Colonic mucosa (tissue), 4 donors: ENCODE measurements around the gene RYR2. TPM values are rescaled to one million over a fixed set of nuclear protein-coding genes. Genes with fewer than 3 reads are reported as not detected.

Experiments
- DNase-seq: peaks from one replicate; pipeline ENCODE4 v3.0.0-alpha.2; 2020
- H3K27ac ChIP-seq: fragments of 200-600 bp; one replicate; pipeline ENCODE4 v1.8.0; 2021
- H3K27me3 ChIP-seq: fragments of 200-600 bp; one replicate; pipeline ENCODE4 v1.8.0; 2021
- H3K36me3 ChIP-seq: fragments of 200-600 bp; one replicate; pipeline ENCODE4 v1.8.0; 2021
- H3K4me1 ChIP-seq: fragments of 200-600 bp; one replicate; pipeline ENCODE4 v1.8.0; 2021; ENCODE audit warnings: mild to moderate bottlenecking
- H3K4me3 ChIP-seq: fragments of 200-600 bp; one replicate; pipeline ENCODE4 v1.8.0; 2021
- H3K9ac ChIP-seq, 2 donors: one replicate each; pipeline ENCODE4 v1.7.0; 2013; ENCODE audit warnings: control low read depth in 2 of 2, low read depth in 2 of 2, low read length in 2 of 2
- H3K9me3 ChIP-seq: fragments of 200-600 bp; one replicate; pipeline ENCODE4 v1.8.0; 2021
- intact Hi-C: fragments of 100-400 bp; cut with DNase I; formaldehyde crosslinking; loops from one replicate; pipeline ENCODE4 v1.14.1; 2022
- total RNA-seq, 2 donors: library from RNA; stranded (reverse); fragmentation: NEBNext Ultra II Directional in 1 of 2; extraction: Animal tissue kit (Norgen Biotek cat#: 25700) in 1 of 2; gene quantifications; one replicate each; pipeline ENCODE4 v1.2.1, GENCODE V29; 2021
- TF ChIP-seq, protein P1 (sequence below): fragments of 200-600 bp; IDR thresholded peaks from one replicate; pipeline ENCODE4 v1.8.0; 2022; ENCODE audit warnings: antibody characterized with exemption, mild to moderate bottlenecking
- donor health status: healthy.
- donor health status: DM: no; HTN: no; CAD: no.
- donor health status: DM: no; HTN: no; CAD: no.

The RYR2 gene
- total RNA-seq, 2 donors from 2014 or later: 0.15 to 0.56 TPM

DNA sequence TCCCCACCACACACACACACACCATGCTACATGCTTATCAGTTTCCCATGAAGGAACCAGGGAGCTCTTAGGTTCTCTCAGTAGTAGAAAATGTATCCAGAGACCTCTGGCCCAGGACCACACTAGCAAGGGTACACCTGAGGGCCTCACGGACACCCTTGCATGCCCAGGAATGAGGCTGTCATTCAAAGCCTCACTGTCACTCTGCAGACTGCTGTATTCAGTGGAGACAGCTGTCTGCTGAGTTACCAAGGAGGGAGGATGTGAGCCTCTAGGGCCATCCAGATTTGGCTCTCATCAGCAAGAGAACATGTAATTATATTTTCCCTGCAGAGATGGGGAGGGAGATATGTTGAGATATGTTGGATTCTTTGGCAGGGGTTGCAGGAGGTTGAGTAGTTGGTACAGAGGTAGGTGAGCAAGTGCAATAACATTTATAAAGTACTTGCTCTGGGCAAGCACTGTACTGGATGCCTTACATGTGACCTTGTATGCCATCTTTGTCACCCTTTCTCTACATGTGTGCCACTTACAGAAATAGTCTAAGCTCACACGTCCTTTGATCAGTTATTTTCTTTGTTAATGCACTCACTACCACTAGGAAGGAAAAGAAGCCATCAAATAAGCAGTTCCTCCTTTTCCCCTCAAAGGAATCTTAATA is 598.2 kb downstream of the RYR2 start:
- no peak for DNase-seq
- TF ChIP-seq, protein P1, sequence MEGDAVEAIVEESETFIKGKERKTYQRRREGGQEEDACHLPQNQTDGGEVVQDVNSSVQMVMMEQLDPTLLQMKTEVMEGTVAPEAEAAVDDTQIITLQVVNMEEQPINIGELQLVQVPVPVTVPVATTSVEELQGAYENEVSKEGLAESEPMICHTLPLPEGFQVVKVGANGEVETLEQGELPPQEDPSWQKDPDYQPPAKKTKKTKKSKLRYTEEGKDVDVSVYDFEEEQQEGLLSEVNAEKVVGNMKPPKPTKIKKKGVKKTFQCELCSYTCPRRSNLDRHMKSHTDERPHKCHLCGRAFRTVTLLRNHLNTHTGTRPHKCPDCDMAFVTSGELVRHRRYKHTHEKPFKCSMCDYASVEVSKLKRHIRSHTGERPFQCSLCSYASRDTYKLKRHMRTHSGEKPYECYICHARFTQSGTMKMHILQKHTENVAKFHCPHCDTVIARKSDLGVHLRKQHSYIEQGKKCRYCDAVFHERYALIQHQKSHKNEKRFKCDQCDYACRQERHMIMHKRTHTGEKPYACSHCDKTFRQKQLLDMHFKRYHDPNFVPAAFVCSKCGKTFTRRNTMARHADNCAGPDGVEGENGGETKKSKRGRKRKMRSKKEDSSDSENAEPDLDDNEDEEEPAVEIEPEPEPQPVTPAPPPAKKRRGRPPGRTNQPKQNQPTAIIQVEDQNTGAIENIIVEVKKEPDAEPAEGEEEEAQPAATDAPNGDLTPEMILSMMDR: no peak

DNA sequence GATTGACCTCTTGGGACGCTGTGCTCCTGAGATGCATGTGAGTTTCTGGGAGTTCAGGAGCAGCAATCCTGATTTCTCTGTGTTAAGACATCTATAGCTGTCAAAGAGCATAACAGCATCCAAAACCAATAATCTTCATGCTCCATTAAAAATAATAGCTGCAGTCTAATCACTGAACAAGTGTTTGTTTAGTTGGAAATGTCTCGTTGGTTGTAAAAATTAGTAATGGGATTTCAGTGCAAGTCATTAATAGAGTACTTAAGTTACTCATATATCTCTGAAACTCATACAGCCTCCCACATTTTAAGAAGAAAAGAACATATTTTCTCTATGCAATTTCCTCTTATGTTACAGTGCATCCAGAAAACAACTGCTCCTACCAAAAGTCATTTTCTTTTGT is 599.0 kb downstream of the RYR2 start:
- H3K4me3 ChIP-seq: no peak overlapping the region
- H3K27ac ChIP-seq: no peak overlapping the region
- no peaks in the 10 kb centered on the region for H3K27me3 ChIP-seq
- H3K9ac ChIP-seq: no peak overlapping the region
- no peaks in the 10 kb centered on the region for H3K4me1 ChIP-seq
- intact Hi-C loops: no loop called here
- DNase-seq: no peak
- H3K9me3 ChIP-seq: no peaks in the 10 kb centered on the region
- TF ChIP-seq, protein P1: no peak
- H3K36me3 ChIP-seq: no peaks in the 10 kb centered on the region

More for the DNA sequence above, 598.2 kb downstream of the RYR2 start:
- H3K4me3 ChIP-seq: no peak overlapping the region
- H3K4me1 ChIP-seq: no peaks in the 10 kb centered on the region
- no peak overlapping the region for H3K9ac ChIP-seq
- H3K9me3 ChIP-seq: no peaks in the 10 kb centered on the region
- no peaks in the 10 kb centered on the region for H3K27me3 ChIP-seq
- intact Hi-C loops: no loop called here
- H3K36me3 ChIP-seq: no peaks in the 10 kb centered on the region
- no peak overlapping the region for H3K27ac ChIP-seq

DNA sequence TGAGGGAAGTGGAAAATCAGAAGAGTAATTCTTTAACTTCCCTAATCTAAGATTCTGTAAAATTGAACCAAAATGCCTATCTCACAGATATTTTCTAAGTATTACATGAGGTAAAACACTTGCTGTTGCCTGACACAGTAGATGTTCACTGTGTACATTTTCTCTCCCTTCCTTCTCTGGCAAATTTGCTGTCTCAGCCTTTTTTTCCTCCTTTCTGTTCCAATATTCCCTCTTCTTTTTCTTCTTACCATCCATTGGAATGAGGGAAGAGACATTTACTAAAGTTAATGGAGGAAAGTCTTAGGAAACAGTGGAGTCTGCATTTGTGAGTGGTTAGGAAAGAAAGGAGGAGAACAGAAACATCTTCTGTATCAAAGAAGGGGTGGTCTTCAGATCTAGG is 608.8 kb downstream of the RYR2 start:
- no peaks in the 10 kb centered on the region for H3K9me3 ChIP-seq
- H3K9ac ChIP-seq: no peak overlapping the region

DNA sequence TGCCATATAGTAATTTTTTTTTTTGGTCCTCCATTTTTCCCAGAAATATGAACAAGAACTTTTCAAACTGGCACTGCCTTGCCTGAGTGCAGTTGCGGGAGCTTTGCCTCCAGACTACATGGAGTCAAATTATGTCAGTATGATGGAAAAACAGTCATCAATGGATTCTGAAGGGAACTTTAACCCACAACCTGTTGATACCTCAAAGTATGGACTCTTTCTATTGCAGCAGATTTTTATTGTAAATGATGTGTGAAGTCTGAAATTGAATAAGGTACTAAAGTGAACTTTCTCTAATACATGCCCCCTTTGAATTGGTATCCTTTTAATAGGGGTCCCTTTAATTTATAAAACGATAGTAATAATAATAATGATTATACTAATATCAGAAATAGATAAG is 613.8 kb downstream of the RYR2 start:
- H3K9me3 ChIP-seq: no peaks in the 10 kb centered on the region
- intact Hi-C loops: no loop called here
- H3K27me3 ChIP-seq: no peaks in the 10 kb centered on the region
- H3K36me3 ChIP-seq: no peaks in the 10 kb centered on the region
- TF ChIP-seq, protein P1: no peak
- H3K4me3 ChIP-seq: no peak overlapping the region
- no peak overlapping the region for H3K27ac ChIP-seq
- H3K9ac ChIP-seq: no peak overlapping the region
- no peaks in the 10 kb centered on the region for H3K4me1 ChIP-seq
- no peak for DNase-seq

More for the DNA sequence above, 608.8 kb downstream of the RYR2 start:
- Histone ChIP-seq H3K4me1 (no peaks in the 10 kb centered on the region), H3K27me3 (no peaks in the 10 kb centered on the region), H3K4me3 (no peak overlapping the region), H3K27ac (no peak overlapping the region), H3K36me3 (no peaks in the 10 kb centered on the region)
- intact Hi-C loops: no loop called here
- TF ChIP-seq, protein P1: no peak
- DNase-seq: no peak

DNA sequence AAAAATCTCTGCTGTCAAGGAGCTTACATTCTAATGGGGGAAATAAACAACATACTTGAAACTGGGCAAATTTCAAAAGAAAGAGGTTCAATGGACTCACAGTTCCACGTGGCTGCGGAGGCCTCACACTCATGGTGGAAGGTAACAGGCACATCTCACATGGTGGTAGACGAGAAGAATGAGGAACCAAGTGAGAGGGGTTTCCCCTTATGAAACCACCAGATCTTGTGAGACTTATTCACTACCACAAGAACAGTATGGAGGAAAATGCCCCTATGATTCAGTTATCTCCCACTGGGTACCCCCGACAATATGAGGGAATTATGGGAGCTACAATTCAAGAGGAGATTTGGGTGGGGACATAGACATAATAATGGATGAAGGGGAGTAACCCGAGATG is 622.4 kb downstream of the RYR2 start:
- no peaks in the 10 kb centered on the region for H3K9me3 ChIP-seq
- H3K4me1 ChIP-seq: no peaks in the 10 kb centered on the region
- H3K9ac ChIP-seq: no peak overlapping the region
- H3K36me3 ChIP-seq: no peaks in the 10 kb centered on the region
- no peak overlapping the region for H3K4me3 ChIP-seq
- H3K27me3 ChIP-seq: no peaks in the 10 kb centered on the region
- H3K27ac ChIP-seq: no peak overlapping the region
- TF ChIP-seq, protein P1: no peak
- DNase-seq: no peak
- intact Hi-C loops: no loop called here
